NCI-H524 treated with DMSO at 0.1 percent for 48 hours (cell line): ENCODE data around the gene DHX40.
"Not testable (repeated sequence)": the region's sequence is repeated elsewhere in the genome, so short reads cannot be mapped to it uniquely, and the experiment has no call there.

Experiments
- DNase-seq: peaks from one replicate; lab custom pipeline; 2025; lab: John Stamatoyannopoulos, UW

The DHX40 gene

DNA sequence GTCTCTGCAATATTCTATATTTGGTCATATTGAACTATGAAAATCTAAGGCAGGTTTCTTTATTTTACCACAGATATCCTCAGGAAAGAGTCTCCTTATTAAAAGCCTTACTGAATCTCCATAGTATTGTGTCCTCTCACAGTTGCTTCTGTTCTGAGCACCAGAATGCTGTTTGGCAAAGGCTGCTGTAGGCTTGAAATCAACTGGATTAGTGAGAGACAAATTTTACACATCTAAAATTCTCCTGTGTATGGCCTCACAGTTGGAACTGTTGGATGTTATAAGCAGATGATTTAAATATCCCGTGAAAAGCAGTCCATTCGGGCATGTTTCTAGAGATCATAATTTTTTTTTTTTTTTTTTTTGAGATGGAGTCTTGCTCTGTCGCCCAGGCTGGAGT is 63.8 kb downstream of the DHX40 start:
- no peak for DNase-seq

DNA sequence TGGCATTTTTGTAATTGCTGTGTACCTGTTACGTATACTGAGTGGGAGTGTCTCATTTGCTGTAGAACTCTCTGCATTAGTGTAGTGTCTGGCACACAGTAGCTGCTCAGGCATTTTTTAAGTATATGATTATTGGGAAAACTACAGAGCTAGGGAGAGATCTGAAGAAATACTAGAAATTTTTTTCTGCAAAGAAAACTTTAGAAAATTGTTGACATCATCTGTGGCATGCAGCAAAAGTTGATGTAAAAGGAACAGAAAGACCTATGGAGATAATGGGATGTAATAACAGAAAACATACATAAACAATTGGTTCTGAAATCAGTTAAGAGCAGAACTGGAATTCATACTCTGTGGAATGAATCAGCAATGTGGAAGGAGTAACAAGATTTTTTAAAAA is 65.9 kb downstream of the DHX40 start:
- DNase-seq = no peak

DNA sequence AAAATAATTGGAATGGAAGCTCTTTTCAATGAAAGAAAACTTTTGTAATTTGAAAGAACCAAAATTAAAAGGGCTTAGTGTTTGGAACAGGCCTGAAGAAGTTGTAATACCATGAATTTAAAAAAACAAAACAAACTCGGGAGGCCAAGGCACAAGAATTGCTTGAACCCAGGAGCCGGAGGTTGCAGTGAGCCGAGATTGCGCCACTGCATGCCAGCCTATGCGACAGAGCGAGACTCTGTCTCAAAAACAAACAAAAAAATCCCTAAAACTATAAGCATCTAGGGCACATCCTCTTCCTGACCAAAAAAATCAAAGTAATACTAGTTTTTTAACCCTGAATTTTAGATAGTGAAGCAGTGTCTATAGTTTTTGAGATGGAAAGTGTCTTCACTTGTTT is 67.0 kb downstream of the DHX40 start:
- no peak for DNase-seq

DNA sequence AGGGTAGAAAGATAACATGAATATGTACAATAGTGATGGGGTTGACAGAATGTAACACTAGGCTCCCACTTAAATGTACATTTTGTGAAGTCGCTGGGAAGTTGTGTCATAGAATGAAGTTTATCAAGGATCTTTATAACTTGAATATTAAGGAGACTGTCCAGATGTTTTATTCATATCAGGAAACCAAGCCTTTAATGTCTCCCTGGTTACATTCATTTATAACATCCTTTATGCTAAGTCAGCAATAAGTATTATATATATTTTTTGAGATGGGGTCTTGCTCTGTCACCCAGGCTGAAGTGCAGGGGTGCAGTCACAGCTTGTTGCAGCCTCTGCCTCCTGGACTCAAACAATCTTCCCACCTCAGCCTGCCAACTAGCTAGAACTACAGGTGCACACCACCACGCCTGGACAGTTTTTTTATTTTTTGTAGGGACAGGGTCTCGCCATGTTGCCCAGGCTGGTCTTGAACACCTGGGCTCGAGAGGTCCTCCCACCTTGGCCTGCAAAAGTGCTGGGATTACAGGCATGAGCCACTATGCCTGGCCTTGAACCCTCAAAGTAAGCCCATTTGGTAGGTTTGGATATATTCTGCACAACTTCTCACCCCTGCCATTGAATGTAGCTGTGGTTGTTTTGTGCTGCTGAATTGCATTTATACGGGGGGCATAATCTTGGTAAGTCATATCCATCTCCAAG is 68.4 kb downstream of the DHX40 start:
- no peak for DNase-seq

DNA sequence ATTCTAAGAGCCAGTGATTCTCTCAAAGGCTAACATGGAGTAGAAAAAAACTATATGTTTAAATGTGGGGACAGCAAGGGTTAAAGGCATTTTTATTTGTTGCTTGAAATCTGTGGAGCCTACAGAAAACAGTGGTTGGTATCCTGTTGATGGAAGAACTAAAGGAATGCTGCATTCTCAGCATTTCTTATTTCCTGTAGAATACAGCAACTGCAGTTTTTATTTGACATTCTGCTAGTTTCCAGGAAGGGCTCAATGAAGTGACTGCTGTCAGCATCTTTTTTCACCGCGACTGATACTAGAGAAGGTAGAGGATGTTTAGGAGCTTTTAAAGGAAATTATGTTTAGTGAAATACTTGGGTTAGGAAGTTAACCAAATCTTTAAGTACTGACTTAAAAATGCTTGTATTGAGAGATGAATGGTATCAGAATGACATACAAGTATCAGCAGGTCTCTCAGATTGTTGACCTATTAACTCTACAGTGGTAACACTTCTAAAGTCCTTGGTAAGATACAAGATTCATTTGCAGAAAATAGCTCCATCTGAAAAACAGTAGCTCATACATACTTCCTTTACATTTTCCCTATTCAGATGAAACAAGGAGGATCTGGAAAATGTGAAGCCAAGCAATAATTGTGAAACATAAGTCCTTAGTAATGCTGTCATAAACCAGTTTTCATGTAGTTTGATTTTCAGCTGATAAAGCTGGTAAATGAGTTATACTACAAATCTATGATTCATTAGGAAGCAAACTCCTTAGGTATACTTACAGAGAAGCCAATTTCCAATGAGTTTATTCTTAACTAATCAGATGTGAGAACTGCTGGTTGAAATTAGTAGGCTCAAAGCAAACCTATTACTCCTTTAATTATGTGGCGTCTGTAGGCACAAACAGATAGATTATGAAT is 69.5 kb downstream of the DHX40 start:
- no peak for DNase-seq

DNA sequence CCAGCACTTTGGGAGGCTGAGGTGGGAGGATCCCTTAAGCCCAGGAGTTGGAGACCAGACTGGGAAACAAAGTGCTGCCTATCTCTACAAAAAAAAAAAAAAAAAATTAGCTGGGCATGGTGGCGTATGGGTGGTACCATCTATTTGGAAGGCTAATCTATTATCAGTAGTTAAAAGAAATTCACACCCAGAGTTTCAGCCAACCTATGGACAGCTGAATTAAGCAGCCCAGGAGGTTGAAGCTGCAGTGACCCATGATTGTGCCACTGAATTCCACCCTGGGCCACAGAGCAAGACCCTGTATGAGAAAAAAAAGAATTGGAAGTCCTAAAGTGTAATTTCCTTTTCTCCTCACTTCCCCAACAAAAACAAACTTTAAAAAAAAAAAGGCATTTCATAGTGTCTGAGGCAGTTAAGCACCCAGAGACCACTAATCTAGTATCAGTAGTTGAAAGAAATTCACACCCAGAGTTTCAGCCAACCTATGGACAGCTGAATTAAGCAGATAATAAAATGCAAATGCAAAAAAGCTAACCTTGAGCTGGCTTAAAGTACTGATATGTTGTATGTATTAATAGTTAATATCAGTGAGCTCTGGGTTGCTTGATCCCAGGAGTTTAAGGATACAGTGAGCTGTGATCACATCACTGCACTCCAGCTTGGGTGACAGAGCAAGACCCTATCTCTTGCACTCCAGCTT is 72.4 kb downstream of the DHX40 start:
- no peak for DNase-seq

DNA sequence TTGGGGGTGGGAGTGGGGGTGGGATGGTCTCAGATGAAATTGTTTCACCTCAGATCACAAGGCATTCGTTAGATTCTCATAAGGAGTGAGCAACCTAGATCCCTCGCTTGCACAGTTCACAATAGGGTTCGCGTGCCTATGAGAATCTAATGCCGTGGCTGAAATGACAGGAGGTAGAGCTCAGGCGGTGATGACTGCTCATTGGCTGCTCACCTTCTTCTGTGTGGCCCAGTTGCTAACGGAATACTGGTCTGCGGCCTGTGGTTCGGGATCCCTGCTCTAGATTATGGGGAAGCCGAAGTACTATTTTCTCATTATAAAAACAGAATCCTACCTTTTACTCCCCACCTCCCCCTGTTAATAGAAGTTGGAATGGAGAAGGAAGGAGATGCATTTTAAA is 73.1 kb downstream of the DHX40 start:
- DNase-seq = no peak

DNA sequence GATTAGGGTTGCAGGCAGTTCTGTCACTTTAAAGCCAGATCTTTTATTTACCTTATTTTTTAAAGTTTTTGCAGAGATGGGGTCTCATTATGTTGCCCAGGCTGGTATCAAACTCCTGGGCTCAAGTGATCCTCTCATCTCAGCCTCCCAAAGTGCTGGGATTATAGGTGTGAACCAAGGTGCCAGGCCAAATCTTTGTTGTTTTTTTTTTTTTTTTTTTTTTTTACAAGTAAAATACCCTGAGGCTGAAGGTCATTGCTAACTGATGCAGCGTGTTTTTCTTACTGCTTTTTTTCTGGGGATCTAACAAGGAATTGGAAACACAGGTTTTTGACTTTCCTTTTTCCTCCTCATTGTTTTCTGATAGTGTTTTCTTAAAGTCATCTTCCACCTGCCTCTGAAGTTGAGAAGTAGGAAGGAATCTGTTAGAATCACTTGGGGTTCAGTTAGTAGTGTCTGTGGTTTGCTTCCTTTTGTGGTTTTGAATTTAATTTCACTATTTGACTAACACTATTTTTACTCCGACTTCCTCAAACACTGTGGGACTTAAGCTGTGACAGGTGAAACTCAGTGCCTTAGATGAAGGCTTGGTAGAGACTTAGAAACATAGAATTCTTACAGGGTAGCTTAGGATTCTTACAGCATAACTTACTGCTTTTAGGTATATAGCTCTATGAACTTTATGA is 76.5 kb downstream of the DHX40 start:
- DNase-seq = no peak

DNA sequence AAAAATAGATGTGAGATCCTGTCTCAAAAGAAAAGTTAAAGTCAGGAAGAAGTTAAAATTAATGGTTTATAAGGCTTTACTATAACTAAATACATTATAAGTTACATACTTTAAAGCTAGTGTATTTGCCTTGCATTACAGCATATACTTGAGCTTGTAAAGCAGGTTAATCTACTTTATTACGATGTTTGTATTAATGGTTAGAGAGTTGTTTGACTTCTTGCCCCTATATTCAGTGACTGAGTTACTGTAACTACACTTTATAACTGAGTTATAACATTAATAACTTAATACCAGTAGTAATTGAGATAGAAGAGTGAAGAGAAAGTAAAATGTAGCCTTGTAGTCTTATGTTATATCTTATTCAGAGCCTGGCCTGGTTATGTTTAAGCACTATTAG is 77.2 kb downstream of the DHX40 start:
- DNase-seq = no peak

DNA sequence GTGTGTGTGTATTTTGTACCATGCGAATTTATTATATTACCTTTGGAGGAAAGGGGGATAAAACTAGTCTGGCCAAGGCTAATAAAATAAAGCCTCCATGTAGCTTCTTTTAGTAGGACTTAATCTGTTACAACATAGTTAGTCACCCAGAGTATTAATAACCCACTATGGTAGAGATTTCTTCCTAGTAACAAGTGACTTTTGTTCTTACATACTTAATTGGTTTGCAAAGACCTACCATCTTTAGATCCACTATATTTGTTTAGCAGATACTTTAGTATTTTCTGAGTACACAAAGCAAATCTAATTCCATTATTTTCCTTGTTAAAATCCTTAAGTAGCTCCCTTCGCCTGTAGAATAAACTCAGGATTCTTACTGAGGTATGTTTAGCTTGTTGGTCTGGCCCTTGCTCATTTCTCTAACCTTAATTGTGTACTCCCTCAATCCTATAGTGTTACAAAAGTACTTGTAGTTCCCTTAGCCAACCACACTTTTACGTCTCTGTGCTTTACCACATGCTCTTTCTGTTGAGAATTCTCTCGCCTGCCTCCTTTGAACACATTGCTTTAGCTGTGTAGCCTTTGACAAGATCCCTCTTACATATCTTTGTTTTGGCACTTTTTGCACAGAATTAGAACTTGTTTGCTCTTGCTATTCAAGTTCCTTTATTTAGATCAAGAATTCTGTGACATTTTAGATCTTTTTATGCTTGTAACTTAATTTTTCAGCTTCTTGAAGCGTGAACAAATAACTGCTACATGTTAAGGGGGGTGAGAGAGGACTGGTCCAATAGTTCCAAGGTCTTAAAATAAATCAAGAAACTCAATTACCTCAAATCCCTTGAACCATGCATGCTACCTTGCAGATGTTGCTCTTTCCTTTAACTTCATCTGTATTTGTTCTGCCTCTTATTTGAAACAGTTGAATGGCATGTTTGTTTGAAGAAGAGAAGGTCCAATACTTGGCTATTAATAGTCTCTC is 78.0 kb downstream of the DHX40 start:
- DNase-seq = no peak

DNA sequence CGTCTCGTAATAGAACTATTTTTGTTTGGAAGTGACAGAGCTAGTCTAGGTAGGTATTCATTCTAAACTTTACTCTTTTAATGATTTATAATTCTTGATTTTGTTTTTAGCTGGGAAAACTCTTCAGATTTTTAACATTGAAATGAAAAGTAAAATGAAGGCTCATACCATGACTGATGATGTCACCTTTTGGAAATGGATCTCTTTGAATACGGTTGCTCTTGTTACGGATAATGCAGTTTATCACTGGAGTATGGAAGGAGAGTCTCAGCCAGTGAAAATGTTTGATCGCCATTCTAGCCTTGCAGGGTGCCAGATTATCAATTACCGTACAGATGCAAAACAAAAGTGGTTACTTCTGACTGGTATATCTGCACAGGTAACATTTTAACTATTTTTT is 81.9 kb downstream of the DHX40 start:
- DNase-seq = no peak

DNA sequence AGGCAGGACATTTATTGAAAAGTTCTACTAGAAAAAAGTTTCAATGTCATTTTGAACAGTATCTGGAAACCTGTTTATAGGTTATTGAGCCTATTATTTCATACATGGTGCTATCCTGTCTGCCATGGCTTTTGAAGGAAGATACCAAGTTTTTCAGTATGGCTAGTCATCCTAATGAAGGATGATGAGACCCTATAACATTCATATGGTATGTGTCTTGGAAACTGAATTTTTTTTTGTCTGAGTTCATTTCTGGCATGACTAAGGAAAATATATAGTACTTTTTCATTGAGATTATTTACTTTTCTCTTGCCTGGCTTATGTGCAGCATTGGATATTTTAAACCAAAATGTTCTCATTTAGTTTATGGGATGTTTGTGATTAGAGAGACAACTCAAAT is 84.5 kb downstream of the DHX40 start:
- DNase-seq = no peak

DNA sequence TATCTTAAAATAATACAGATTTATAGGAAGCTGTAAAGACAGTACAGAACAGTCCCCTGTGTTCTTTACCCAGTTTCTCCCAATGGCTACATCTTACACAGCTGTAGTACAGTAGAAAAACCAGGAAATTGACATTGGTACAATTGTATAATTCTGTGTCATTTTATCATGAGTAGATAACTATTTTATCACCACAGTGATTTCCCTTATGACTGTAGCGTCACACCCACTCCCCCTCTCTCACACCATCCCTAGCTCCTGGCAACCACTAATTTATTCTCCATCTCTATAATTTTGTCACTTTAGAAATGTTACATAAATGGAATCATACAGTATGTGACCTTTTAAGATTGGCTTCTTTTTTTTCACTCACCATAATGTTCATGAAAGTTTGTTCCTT is 85.2 kb downstream of the DHX40 start:
- no peak for DNase-seq

DNA sequence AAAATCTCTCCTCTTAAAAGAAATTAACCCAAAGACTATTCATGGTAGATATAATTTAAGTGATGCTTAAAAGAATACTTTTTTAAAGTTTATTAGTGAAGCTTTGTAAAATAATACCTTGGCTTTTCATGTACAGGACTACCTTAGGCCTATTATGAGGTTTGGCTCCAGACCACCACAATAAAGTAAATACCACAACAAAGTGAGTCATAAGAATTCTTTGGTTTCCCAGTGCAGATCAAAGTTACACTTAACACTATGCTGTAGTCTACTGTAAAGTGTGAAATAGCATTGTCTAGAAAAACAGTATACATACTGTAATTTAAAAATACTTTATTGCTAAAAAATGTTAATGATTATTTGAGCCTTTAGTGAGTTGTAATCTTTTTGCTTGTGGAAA is 85.9 kb downstream of the DHX40 start:
- DNase-seq = no peak

DNA sequence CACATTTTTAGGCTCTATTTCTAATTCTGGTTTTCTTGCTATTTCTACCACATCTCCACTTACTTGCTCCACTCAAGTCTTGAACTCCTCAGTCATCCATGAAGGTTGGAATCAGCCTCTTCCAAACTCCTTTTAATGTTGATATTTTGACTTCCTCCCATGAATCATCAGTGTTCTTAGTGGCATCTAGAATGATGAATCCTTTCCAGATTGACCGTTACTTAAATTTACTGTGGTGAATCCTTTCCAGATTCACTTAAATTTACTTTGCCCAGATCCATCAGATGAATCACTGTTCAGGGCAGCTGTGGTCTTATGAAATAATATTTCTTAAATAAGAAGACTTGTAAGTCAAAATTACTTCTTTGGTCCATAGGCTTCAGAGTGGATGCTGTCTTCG is 86.7 kb downstream of the DHX40 start:
- DNase-seq = no peak

DNA sequence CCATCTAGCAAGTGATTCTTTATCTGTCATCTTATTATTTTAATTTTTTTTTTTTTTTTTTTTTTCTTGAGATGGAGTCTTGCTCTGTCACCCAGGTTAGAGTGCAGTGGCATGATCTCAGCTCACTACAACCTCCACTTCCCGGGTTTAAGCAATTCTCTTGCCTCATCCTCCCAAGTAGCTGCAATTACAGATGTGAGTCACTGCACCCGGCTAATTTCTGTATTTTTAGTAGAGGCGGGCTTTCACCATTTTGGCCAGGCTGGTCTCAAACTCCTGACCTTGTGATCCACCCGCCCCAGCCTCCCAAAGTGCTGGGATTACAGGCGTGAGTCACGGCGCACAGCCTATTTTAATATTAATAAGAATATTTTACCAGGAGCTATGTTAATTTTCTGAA is 91.2 kb downstream of the DHX40 start:
- DNase-seq = not testable (repeated sequence)
